GM21515 (cell line): ENCODE data around the gene DCLRE1C.
"Not testable (repeated sequence)": the region's sequence is repeated elsewhere in the genome, so short reads cannot be mapped to it uniquely, and the experiment has no call there.

Experiments used
- ATAC-seq: cut with Tn5 transposase; IDR thresholded peaks from one replicate; pipeline ENCODE4 v1.9.1; 2021; ENCODE audit not compliant: unreplicated experiment

Gene DCLRE1C

DNA sequence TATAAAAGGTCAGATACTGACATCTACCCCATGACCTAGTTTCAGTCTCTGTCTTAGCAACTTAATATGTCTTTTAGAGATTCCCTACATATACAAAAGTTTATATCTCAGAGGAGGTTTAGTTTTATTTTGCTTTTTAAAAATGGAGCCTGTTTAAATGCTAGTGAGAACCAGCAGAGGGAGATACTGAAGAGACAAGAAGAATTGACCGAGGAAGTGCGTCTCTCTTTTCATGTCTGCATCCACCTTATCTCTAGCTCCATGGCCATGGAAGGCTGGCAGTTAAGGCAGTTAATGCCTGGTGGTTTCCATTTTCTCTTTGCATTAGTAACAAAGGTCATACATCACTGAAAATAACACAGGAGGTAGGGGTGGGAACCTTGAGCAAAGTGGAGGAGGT lies 64.6 kb downstream of the DCLRE1C start:
- ATAC-seq, result no peak

DNA sequence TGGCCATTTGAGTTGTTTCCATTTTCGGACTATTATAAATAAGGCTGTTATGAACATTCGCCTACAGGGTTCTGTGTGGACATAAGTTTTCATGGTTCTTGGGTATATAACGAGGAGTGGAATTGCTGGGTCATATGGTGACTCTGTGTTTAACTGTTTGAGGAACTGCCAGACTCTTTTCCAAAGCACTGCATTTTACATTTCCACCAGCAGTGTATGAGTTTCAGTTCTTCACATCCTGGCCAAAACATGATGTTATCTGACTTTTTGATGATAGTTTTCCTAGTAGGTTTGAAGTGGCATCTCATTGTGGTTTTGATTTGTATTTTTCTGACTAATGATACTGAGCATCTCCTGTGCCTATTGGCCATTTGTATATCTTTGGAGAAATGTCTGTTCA lies 69.8 kb downstream of the DCLRE1C start:
- no peak for ATAC-seq

DNA sequence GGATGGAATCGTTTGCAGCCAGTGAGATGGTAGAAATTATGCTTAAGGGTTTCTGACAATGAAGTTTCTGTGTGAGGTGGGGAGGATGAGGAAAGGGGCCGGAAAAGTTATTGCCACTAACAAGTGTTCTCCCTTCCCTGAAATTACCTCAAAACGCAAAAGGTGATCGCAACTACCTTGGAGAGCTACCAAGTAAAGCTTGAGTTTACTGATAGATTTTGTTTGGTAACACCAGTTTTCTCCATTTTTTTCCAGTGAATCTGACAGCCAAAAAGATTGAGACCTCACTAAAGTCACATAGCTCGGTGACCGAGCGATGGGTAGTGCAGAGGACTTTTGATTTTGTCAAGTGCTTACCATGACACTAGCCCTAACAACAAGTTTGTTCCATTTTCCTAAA lies 73.7 kb downstream of the DCLRE1C start:
- ATAC-seq, result no peak

DNA sequence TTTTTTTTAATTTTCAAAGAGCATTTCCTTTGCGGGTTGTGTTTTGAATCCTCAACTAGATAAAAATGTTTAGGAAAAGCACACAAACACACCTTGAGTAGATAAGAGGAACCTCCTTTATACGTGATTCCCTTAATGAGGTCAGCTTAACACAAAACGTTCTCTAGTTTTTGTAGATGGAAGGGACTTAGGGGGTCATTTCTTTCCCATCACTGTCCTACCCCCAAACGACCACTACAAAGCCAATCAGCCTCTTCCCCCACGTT lies 74.0 kb downstream of the DCLRE1C start:
- no peak for ATAC-seq

DNA sequence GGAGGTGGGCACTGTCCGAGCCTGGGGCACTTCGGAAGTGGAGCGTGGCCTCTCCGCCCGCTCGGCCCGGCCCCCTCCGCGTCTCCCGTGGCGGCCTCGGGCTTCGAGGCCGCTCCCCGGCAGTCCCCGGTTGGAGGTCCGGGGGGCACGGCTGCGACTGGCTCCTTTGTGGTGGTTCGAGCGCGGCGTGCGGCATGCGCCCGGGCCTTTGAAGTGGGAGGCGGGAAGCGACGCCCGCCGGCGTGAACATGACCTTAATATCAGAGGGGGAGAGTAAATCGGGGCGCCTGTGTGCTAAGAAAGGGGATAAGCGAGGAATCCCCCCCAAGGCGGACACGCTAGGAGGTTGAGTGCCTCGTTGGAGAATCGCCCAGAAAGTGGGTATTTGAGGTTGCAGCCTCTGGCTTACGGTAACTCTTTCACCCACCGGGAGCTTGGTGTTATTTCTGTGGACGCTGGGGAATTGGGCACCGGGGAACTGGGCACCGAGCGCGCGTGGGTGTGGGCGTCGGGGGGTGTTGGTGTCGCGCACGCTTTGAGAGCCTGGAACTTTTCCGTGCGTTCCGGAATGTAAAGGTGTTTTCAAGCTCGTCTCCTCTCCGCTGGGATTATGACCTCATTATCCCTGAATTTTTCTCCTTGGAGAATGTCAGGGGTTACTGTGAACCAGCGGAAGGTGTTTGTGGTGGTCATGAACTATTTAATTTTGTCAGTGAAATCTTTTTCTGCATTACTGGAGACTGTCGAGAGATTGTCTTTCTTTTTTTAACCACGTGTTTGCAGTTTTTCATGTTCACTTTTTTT lies 74.6 kb downstream of the DCLRE1C start:
- ATAC-seq, result peak; percentile 24

DNA sequence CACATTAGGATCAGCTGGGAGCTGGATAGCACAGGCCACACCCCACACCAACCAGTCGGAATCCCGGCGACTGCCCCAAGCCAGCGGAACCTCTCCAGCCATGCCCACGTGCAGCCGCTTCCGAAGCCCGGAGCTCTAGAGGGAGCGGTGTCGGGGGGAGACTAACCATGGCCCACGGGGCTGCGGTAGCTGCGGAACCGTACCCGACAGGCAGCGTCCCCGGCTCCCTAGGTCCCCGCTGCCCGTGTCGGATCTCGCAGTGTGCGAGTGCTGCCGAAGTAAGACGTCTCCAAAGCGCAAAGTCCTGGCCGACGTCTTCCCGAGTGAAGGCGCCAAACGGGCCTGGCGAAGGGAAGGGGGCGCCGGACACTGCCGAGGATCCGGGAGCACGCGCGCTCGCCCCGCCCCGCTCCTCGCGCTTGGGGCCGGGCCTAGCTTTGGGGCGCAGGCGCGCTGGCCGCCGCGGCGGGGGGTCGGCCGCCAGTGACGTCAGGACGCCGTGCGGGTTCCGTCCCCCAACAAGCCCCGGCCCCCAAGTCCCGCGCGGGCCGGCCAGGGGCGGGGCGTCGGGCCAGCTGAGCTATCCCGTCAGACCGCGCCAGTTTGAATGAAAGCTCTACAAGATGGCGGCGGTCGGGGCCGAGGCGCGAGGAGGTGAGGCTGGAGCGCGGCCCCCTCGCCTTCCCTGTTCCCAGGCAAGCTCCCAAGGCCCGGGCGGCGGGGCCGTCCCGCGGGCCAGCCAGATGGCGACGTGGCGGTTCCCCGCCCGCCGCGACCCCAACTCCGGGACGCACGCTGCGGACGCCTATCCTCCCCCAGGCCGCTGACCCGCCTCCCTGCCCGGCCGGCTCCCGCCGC lies 75.4 kb downstream of the DCLRE1C start, which contains the start of gene SUV39H2:
SUV39H2 (plus strand) TSS at position 601 of the 858 bp plus-strand sequence; CDS start at position 624, 23 bp downstream.
- ATAC-seq, result peak; percentile 92

DNA sequence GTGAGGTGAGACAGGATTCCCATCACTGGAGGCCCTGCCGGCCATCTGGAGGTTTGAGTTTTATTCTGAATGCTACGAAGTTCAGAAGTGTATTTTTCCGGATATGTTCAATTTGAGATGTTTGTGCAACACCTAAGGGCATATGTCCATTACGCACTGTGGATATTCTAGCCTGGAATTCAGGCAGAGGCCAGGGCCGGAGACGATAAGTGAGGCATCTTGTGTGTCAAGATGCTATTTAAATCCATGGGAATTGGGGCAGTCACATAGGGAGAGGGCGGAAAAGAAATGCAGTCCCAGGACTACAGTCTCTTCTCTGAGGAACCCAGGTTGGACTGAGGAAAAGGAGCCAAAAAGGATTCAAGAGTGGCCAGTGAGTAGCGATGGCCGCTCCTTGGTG lies 77.1 kb downstream of the DCLRE1C start:
- ATAC-seq, result no peak

DNA sequence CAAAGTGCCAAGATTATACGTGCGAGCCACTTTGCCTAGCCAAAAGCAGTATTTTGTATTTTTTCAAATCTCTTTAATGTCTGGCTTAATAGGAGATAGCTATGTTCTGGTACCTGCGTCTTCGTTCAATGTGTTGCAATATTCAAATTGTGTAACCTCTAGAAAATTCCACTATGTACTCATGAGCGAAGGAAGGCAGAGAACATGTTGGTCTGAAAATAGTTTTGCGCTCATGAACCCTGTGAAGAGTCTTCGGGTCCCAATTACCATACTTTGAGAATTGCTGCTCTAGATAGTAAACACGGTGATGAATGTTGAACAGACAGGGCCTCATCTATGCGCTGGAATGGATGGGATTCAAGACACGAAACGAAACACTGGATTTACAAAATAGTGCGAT lies 78.0 kb downstream of the DCLRE1C start:
- no peak for ATAC-seq

DNA sequence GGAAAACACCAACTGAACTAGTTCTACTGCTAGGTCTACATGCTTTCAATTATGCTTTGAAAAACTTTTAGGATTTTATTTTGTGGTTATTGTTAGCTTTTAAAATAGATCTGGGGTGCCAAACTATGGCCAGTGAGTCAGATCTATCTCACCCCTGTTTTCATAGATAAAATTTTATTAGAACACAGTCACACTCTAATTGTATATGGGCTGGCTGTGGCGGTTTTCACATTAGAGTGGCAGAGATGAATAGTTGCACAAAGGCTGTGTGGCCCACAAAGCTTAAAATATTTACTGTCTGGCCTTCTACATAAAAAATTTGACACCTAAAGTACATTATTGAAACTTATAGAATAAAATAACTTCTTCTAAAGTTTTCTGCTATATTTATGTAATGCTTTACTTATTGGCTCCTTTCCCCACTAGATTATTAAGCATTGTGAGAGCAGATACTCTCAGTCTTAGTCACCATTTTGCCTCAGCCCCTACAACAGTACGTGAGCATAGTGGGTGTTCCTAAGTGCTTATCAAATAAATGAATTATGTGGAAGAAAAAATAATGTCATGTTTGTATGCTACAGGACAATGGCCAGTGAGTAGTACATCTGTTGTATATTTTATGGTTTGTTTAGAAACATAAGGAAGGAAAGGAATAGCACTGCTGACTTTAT lies 80.7 kb downstream of the DCLRE1C start:
- no peak for ATAC-seq

DNA sequence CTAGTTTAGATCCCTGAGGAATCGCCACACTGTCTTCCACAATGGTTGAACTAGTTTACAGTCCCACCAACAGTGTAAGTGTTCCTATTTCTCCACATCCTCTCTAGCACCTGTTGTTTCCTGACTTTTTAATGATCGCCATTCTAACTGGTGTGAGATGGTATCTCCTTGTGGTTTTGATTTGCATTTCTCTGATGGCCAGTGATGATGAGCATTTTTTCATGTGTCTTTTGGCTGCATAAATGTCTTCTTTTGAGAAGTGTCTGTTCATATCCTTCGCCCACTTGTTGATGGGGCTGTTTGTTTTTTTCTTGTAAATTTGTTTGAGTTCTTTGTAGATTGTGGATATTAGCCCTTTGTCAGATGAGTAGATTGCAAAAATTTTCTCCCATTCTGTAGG lies 89.0 kb downstream of the DCLRE1C start:
- not testable (repeated sequence) for ATAC-seq

DNA sequence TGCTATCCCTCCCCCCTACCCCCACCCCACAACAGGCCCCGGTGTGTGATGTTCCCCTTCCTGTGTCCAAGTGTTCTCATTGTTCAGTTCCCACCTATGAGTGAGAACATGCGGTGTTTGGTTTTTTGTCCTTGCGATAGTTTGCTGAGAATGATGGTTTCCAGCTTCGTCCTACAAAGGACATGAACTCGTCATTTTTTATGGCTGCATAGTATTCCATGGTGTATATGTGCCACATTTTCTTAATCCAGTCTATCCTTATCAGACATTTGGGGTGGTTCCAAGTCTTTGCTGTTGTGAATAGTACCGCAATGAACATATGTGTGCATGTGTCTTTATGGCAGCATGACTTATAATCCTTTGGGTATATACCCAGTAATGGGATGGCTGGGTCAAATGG lies 89.4 kb downstream of the DCLRE1C start:
- ATAC-seq, result not testable (repeated sequence)

DNA sequence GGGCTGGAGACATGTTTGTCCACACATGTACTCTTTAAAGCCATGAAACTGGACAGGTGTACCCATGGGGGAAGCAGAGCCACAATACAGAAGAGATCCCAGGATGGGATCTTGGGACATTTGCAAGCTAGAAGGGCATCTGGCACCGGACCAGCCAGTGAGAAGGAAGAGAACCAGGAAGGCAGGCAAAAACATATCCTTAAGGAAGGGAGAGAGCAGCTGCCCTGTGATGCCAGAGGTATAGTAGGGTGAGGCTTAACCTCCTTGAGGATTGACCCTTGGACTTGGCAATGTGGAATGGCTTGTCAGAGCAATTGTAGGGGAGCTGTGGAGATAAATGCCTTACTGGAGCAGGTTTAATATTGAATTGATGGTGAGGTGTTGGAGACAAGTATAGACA lies 93.1 kb downstream of the DCLRE1C start:
- no peak for ATAC-seq

DNA sequence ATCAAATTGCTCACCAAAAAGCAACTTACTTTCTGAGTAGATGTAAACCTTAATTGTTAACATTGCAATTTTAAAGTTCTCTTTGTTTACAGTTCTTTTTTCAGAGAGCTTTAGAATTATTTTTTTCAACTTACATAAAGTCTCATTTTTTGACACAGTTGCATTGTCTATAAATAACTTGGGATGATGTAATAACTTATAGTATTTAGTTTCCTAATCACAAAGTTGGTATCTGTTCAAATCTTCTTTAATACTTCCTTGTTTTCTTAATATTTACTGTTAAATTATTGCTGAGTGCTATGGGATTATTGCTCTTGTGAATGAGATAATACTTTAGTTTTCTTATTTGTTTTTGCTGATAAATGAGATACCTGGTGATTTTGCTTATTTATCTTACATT lies 94.1 kb downstream of the DCLRE1C start:
- ATAC-seq, result no peak

DNA sequence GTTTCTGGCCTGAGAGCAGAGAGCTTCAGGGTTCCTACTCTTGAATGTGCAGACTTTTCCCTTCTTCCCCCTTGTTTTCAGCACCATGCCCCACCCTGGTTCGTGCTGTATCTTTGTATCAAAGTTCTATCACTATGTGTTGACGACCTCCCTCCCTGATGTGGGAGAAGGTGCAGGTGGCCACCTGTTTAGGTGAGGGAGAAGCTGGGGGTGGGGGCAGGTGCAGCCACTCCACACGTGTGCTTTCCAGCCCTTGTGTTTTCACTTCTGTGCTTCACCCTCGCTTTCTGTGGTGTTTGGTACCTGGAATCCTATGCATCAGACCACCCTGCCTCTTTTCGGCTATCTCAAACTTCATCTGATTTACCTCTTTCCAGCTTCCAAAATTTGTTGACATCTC lies 94.9 kb downstream of the DCLRE1C start:
- no peak for ATAC-seq

DNA sequence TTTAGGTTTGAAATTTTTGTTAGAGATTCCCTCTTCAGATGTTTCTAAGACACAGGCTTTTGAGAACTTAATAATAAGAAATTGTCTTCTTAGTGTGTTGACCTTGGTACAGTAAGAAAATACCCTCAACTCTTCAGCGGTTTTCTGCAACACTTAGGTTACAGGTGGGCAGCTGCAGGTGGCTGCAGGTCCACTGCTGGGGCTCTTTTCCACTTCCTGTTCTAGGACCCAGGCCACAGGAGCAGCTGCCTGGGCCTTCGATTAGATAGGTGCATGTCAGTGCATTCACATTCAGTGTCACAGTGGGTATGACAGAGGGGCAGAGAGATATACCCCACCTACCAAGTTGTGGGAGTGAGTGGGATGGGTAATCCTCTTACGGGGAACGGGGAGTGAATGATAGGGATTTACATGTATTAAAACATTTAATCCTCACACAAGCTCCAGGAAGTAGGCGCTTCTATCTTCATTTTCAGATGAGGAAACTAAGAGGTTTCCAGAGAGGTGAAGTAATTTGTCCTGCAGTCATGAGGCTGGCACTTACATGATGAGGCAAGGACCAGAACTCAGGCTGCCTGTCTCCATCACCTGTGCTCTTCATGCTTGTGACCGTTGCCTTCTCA lies 95.4 kb downstream of the DCLRE1C start:
- no peak for ATAC-seq

DNA sequence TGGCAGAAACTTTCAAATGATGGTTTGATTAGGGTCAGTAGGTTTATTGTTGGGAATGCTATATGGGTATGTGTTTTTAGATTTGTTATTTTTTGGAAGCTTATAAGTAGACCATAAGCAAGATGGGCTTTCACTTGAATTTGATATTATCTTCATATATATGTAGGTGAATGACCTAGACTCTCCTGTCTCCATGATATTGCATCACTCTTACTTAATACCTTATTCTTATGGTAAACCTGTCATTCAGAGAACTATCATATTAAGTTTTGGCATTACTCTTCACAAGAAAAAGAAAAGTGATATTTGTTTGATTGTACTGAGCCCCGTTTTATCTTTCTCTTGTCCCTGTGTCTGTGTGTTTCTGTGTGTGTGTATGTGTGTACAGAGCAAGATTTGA lies 98.4 kb downstream of the DCLRE1C start:
- ATAC-seq, result no peak

DNA sequence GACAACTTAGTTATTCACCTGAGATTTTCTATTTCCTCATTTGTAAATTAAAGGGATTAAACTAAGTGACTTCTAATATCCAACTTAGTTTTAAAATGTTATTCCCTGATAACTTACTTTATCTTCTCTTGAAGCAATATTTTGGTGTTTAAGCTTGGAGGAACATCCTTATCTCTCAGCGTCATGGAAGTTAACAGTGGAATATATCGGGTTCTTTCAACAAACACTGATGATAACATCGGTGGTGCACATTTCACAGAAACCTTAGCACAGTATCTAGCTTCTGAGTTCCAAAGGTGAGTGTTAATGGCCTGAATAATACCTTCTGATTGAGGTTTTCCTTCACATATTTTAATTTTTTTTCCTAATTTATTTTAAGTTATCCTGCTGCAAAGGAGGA lies 101.7 kb downstream of the DCLRE1C start:
- ATAC-seq, result no peak
